Thoracic aorta (tissue), 2 donors: ENCODE measurements around the gene POP4. TPM values are rescaled to one million over a fixed set of nuclear protein-coding genes. Genes with fewer than 3 reads are reported as not detected.

Experiments used
- ATAC-seq: fragments of 150-250 bp; one replicate; pipeline ENCODE4 v1.8.0; 2017; ENCODE audit warnings: low read depth; ENCODE audit not compliant: insufficient number of reproducible peaks, low FRiP score
- DNase-seq: peaks from one replicate; pipeline ENCODE4 v3.0.0-alpha.2; 2020; ENCODE audit warnings: low spot score
- H3K27ac ChIP-seq, 2 donors: fragments of 200-600 bp; sonication (generic); 1 replicate in 1 of 2; 2 replicates in 1 of 2; pipeline ENCODE4 v1.5.1; 2016; ENCODE audit warnings: mild to moderate bottlenecking in 2 of 2, moderate library complexity in 2 of 2
- H3K27me3 ChIP-seq: fragments of 200-600 bp; sonication (generic); replicated peaks from 2 replicates; pipeline ENCODE4 v1.6.0; 2016; ENCODE audit warnings: mild to moderate bottlenecking; ENCODE audit not compliant: insufficient read depth
- H3K36me3 ChIP-seq: fragments of 200-600 bp; sonication (generic); one replicate; pipeline ENCODE4 v1.5.1; 2016
- H3K4me1 ChIP-seq, 2 donors: fragments of 200-600 bp; sonication (generic); 1 replicate in 1 of 2; 2 replicates in 1 of 2; pipeline versions ENCODE4 v1.5.1 to v1.6.0; 2016; ENCODE audit warnings: low read depth in 2 of 2, mild to moderate bottlenecking in 1 of 2; ENCODE audit not compliant: control insufficient read depth in 1 of 2
- H3K4me3 ChIP-seq: fragments of 200-600 bp; sonication (generic); 2 replicates; pipeline ENCODE4 v1.5.1; 2016; ENCODE audit warnings: mild to moderate bottlenecking
- H3K9me3 ChIP-seq: fragments of 200-600 bp; sonication (generic); 2 replicates; pipeline ENCODE4 v1.5.1; 2016
- CTCF ChIP-seq: fragments of 200-600 bp; sonication (generic); IDR thresholded peaks from one replicate; pipeline ENCODE4 v1.5.1; 2019; ENCODE audit warnings: antibody characterized with exemption
- total RNA-seq, 2 donors: library from RNA; depleted of rRNA; stranded (reverse); fragments of >200 nt; gene quantifications; one replicate each; pipeline versions ENCODE4 v1.1.0 to v1.2.3, GENCODE V29; 2016

POP4 gene
- total RNA-seq, 2 donors from 2014 or later = 57.2 to 58.8 TPM

GRCh38 chr19:29650772-29651387, 44.8 kb downstream of the POP4 start:
- peaks cover 2 to 3% of the 10 kb centered on the region in 2 donors for H3K4me1 ChIP-seq
- no peaks in the 10 kb centered on the region for H3K9me3 ChIP-seq
- no peak for DNase-seq
- no peak for ATAC-seq
- TF ChIP-seq CTCF = no peak
- H3K27me3 ChIP-seq = no peaks in the 10 kb centered on the region
- H3K4me3 ChIP-seq = no peak overlapping the region
- no peaks in the 10 kb centered on the region for H3K36me3 ChIP-seq
- no peak overlapping the region for H3K27ac ChIP-seq

DNA sequence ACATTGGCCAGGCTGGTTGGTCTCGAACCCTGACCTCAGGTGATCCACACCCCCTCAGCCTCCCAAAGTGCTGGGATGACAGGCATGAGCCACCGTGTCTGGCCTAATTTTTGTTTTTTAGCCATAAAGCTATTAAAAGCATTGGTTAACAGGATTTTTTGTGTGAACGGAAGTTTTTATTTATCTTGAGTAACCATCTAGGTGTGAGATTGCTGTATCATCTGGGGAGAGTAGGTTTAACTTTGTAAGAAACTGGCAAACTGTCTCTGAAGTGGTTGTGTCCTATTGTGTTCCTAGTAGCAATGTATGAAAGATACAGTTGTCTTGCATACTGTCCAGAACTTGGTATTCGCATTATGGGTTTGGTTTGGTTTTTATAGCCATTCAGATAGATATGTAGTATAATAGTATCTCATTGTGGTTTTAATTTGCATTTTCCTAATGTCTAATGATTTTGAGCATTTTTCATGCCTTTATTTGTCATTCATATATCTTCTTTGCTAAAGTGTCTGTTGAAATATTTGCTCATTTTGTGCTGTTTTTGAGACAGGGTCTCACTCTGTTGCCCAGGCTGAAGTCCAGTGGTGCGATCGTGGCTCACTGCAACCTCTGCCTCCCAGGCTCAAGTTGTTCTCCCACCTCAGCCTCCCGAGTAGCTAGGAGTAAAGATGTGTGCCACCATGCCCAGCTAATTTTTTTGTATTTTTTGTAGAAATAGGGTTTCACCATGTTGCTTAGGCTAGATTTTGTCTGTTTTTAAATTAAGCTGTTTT, 45.7 kb downstream of the POP4 start:
- no peaks in the 10 kb centered on the region for H3K4me1 ChIP-seq
- no peak for TF ChIP-seq CTCF
- DNase-seq (no peak), ATAC-seq (no peak)
- no peak overlapping the region for H3K27ac ChIP-seq
- H3K27me3 ChIP-seq = no peaks in the 10 kb centered on the region
- no peaks in the 10 kb centered on the region for H3K36me3 ChIP-seq
- H3K4me3 ChIP-seq = no peak overlapping the region
- no peaks in the 10 kb centered on the region for H3K9me3 ChIP-seq

DNA sequence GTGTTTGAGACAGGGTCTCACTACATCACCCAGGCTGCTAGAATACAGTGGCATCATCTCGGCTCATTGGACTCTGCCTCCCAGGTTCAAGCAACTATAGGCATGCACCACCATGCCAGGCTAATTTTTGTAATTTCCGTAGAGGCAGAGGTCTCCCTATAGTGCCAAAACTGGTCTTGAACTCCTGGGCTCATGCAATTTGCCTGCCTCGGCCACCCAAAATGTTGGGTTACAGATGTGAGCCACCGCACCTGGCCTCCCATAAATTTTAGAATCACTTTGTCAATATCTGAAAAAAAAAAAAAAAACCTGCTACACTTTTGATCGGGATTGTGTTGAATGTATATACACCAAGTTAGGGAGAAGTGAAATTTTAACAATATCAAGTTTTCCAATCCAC, 47.3 kb downstream of the POP4 start:
- ATAC-seq = no peak
- H3K4me3 ChIP-seq = no peak overlapping the region
- no peak overlapping the region for H3K27ac ChIP-seq
- no peaks in the 10 kb centered on the region for H3K9me3 ChIP-seq
- H3K27me3 ChIP-seq = no peaks in the 10 kb centered on the region
- no peak for DNase-seq
- TF ChIP-seq CTCF = no peak
- H3K36me3 ChIP-seq = no peaks in the 10 kb centered on the region
- no peaks in the 10 kb centered on the region for H3K4me1 ChIP-seq

- peaks cover 0 to under 1% of the 10 kb centered on the region in 2 donors for H3K4me1 ChIP-seq
- no peak for ATAC-seq
- no peak for DNase-seq
Measured at GRCh38 chr19:29655648-29656335, 49.7 kb downstream of the POP4 start.

More at GRCh38 chr19:29655648-29656335, 49.7 kb downstream of the POP4 start:
- H3K27me3 ChIP-seq = no peaks in the 10 kb centered on the region
- TF ChIP-seq CTCF = no peak
- H3K4me3 ChIP-seq = no peak overlapping the region
- no peaks in the 10 kb centered on the region for H3K36me3 ChIP-seq
- H3K9me3 ChIP-seq = no peaks in the 10 kb centered on the region
- H3K27ac ChIP-seq = no peak overlapping the region
